ENCODE measurements around the gene ACOX1. TPM values are rescaled to one million over a fixed set of nuclear protein-coding genes. Genes with fewer than 3 reads are reported as not detected.
A peak's percentile ranks its signal among the peaks of the same experiment; 100 is the strongest.

Gene ACOX1
- total and polyA plus RNA-seq, 2 of the 13 experiments (the other 11 are each of a cell fraction or from before 2014, with no cell fraction given): 86.4 to 120 TPM

- TF ChIP-seq ZNF784 (CRISPR knock-in tag; IDR thresholded peaks at IDR 0.05; ENCODE audit: borderline replicate concordance) (peak; percentile 77; the same call in 1 of the 2 replicates), AHR (CRISPR knock-in tag; IDR thresholded peaks at IDR 0.05) (0 out of 2 replicates have a peak, but pooled peaks have one; percentile 62), HINFP (CRISPR knock-in tag; IDR thresholded peaks at IDR 0.05; ENCODE audit: low read depth) (0 out of 2 replicates have a peak, but pooled peaks have one; percentile 23), ZNF430 (CRISPR knock-in tag; IDR thresholded peaks at IDR 0.05) (peak; percentile 78), ZFP1 (CRISPR knock-in tag; IDR thresholded peaks at IDR 0.05) (peak; percentile 82; the same call in 1 of the 2 replicates), ZNF546 (CRISPR knock-in tag; conservative IDR thresholded peaks at IDR 0.05) (no peak; the same call in 1 of the 2 replicates), ZNF75D (CRISPR knock-in tag; IDR thresholded peaks at IDR 0.05; ENCODE audit: borderline replicate concordance) (no peak; the same call in 1 of the 2 replicates), HNF4G (IDR thresholded peaks at IDR 0.05; ENCODE audit: borderline replicate concordance, low read depth, low read length) (peak; percentile 90), HNF4G (CRISPR knock-in tag; IDR thresholded peaks at IDR 0.05; ENCODE audit: borderline replicate concordance, low read depth) (peak; percentile 80), ZNF616 (CRISPR knock-in tag; IDR thresholded peaks at IDR 0.05; ENCODE audit: low read depth) (peak; percentile 25; the same call in 1 of the 2 replicates), KMT2B (CRISPR knock-in tag; IDR thresholded peaks at IDR 0.05) (peak; percentile 16; the same call in 1 of the 2 replicates), ARNTL (CRISPR knock-in tag; IDR thresholded peaks at IDR 0.05) (peak; percentile 86), ATRX (CRISPR knock-in tag; IDR thresholded peaks at IDR 0.05; ENCODE audit: borderline replicate concordance) (no peak), FOXP1 (IDR thresholded peaks at IDR 0.05) (no peak), FOXP1 (CRISPR knock-in tag; IDR thresholded peaks at IDR 0.05) (peak; percentile 47; the same call in 1 of the 2 replicates), ZNF136 (CRISPR knock-in tag; IDR thresholded peaks at IDR 0.05; ENCODE audit: low read depth) (no peak), FOXM1 (CRISPR knock-in tag; IDR thresholded peaks at IDR 0.05) (no peak), USF2 (IDR thresholded peaks at IDR 0.05; ENCODE audit: low read depth, low read length) (no peak), USF2 (CRISPR knock-in tag; IDR thresholded peaks at IDR 0.05; ENCODE audit: borderline replicate concordance) (peak; percentile 46; the same call in 1 of the 2 replicates), MBD4 (IDR thresholded peaks at IDR 0.05; ENCODE audit: borderline replicate concordance, low read length) (no peak), ZNF766 (CRISPR knock-in tag; IDR thresholded peaks at IDR 0.05; ENCODE audit: borderline replicate concordance) (peak; percentile 85; the same call in 1 of the 2 replicates), ZNF24 (IDR thresholded peaks at IDR 0.05) (no peak), KLF6 (CRISPR knock-in tag; IDR thresholded peaks at IDR 0.05) (0 out of 2 replicates have a peak, but pooled peaks have one; percentile 60), HNRNPL (IDR thresholded peaks at IDR 0.05; ENCODE audit: low read depth, low read length) (peak; percentile 91; the same call in 1 of the 2 replicates), ZNF34 (CRISPR knock-in tag; IDR thresholded peaks at IDR 0.05; ENCODE audit: borderline replicate concordance) (no peak), PHF5A (CRISPR knock-in tag; IDR thresholded peaks at IDR 0.05; ENCODE audit: low read depth, unreplicated experiment) (no peak), GPN1 (CRISPR knock-in tag; IDR thresholded peaks at IDR 0.05; ENCODE audit: borderline replicate concordance) (peak; percentile 29; the same call in 1 of the 2 replicates)
Measured at GRCh38 chr17:75891605-75892555, 87.1 kb downstream of the ACOX1 start (continued).
